Suprapubic skin (tissue), 4 donors: ENCODE results near the gene WDR44. TPM values are rescaled to one million over a fixed set of nuclear protein-coding genes. Genes with fewer than 3 reads are reported as not detected.

Source experiments
- DNase-seq, 2 donors: peaks; one replicate each; pipeline ENCODE4 v3.0.0-alpha.2; 2019; ENCODE audit warnings: low spot score in 2 of 2
- H3K27ac ChIP-seq: fragments of 200-600 bp; sonication (generic); one replicate; pipeline ENCODE4 v1.5.1; 2019
- H3K27me3 ChIP-seq: fragments of 200-600 bp; sonication (generic); one replicate; pipeline ENCODE4 v1.5.1; 2019
- H3K36me3 ChIP-seq: fragments of 200-600 bp; sonication (generic); one replicate; pipeline ENCODE4 v1.5.1; 2019
- H3K4me1 ChIP-seq: fragments of 200-600 bp; sonication (generic); one replicate; pipeline ENCODE4 v1.5.1; 2019
- H3K4me3 ChIP-seq: fragments of 200-600 bp; sonication (generic); one replicate; pipeline ENCODE4 v1.5.1; 2019; ENCODE audit warnings: mild to moderate bottlenecking
- H3K9me3 ChIP-seq: fragments of 200-600 bp; sonication (generic); one replicate; pipeline ENCODE4 v1.5.1; 2019
- CTCF ChIP-seq, 2 donors: fragments of 200-600 bp in 1 of 2; fragments of 450-650 bp in 1 of 2; sonication (generic) in 1 of 2; IDR thresholded peaks; one replicate each; pipeline ENCODE4 v1.5.1; 2016 to 2019; ENCODE audit warnings: antibody characterized with exemption in 2 of 2, mild to moderate bottlenecking in 1 of 2, moderate library complexity in 1 of 2
- EP300 ChIP-seq: sonication (generic); formaldehyde crosslinking; IDR thresholded peaks from one replicate; pipeline ENCODE4 v1.6.1; 2017; ENCODE audit warnings: antibody characterized with exemption
- POLR2A ChIP-seq, 2 donors: fragments of 450-650 bp; IDR thresholded peaks; one replicate each; pipeline ENCODE4 v1.6.1; 2017; ENCODE audit warnings: antibody characterized with exemption in 2 of 2, mild to moderate bottlenecking in 2 of 2, moderate library complexity in 2 of 2
- POLR2AphosphoS5 ChIP-seq, 3 donors: sonication (generic); formaldehyde crosslinking; IDR thresholded peaks; one replicate each; pipeline ENCODE4 v1.6.1; 2017; ENCODE audit warnings: antibody characterized with exemption in 3 of 3
- WGBS: methylation state at CpG from one replicate; pipeline ENCODE4 v1.1.5; 2018; 5-methylcytosine and 5-hydroxymethylcytosine counted together
- total RNA-seq, 4 donors: library from RNA; depleted of rRNA; stranded (reverse); fragments of >200 nt; gene quantifications; one replicate each; pipeline ENCODE4 v1.1.0, GENCODE V29; 2016

WDR44 gene
- total RNA-seq, 4 donors from 2014 or later, result 10.5 to 18.3 (median 11.6) TPM

GRCh38 chrX:118373538-118373937, 27.6 kb downstream of the WDR44 start:
- H3K27me3 ChIP-seq, result no peaks in the 10 kb centered on the region
- WGBS, result 77% methylated on average over 2 of the region's 2 CpGs
- no peaks in the 10 kb centered on the region for H3K4me1 ChIP-seq
- H3K36me3 ChIP-seq, result no peaks in the 10 kb centered on the region
- no peak overlapping the region for H3K27ac ChIP-seq
- no peak overlapping the region for H3K4me3 ChIP-seq
- DNase-seq, result no peak
- TF ChIP-seq CTCF (IDR thresholded peaks at IDR 0.05) (no peak), POLR2AphosphoS5 (IDR thresholded peaks at IDR 0.05) (no peak), EP300 (no peak), POLR2A (IDR thresholded peaks at IDR 0.05) (no peak)
- no peaks in the 10 kb centered on the region for H3K9me3 ChIP-seq

GRCh38 chrX:118383120-118383519, 37.2 kb downstream of the WDR44 start:
- no peaks in the 10 kb centered on the region for H3K4me1 ChIP-seq
- H3K27ac ChIP-seq, result no peak overlapping the region
- no peaks in the 10 kb centered on the region for H3K9me3 ChIP-seq
- no peak for TF ChIP-seq POLR2A (IDR thresholded peaks at IDR 0.05)
- TF ChIP-seq CTCF (IDR thresholded peaks at IDR 0.05), result no peak
- no peak for TF ChIP-seq POLR2AphosphoS5 (IDR thresholded peaks at IDR 0.05)
- TF ChIP-seq EP300, result no peak
- no peaks in the 10 kb centered on the region for H3K36me3 ChIP-seq
- DNase-seq, result no peak
- no peaks in the 10 kb centered on the region for H3K27me3 ChIP-seq
- 54% methylated on average over 3 of the region's 3 CpGs for WGBS
- H3K4me3 ChIP-seq, result no peak overlapping the region

GRCh38 chrX:118392716-118393115, 46.8 kb downstream of the WDR44 start:
- Histone ChIP-seq H3K4me1 (no peaks in the 10 kb centered on the region), H3K36me3 (peaks cover 3% of the 10 kb centered on the region), H3K4me3 (no peak overlapping the region), H3K27ac (no peak overlapping the region), H3K9me3 (no peaks in the 10 kb centered on the region), H3K27me3 (no peaks in the 10 kb centered on the region)
- TF ChIP-seq POLR2A (IDR thresholded peaks at IDR 0.05) (no peak), EP300 (no peak), POLR2AphosphoS5 (IDR thresholded peaks at IDR 0.05) (no peak), CTCF (IDR thresholded peaks at IDR 0.05) (no peak)
- 81% methylated on average over 4 of the region's 4 CpGs for WGBS
- DNase-seq, result no peak

GRCh38 chrX:118396113-118396512, 50.2 kb downstream of the WDR44 start:
- Histone ChIP-seq H3K36me3 (peaks cover 12% of the 10 kb centered on the region), H3K9me3 (no peaks in the 10 kb centered on the region), H3K4me1 (no peaks in the 10 kb centered on the region), H3K4me3 (no peak overlapping the region), H3K27ac (no peak overlapping the region), H3K27me3 (no peaks in the 10 kb centered on the region)
- no peak for DNase-seq
- 73% methylated on average over 1 of the region's 1 CpG for WGBS
- TF ChIP-seq EP300, result no peak
- no peak for TF ChIP-seq POLR2A (IDR thresholded peaks at IDR 0.05)
- TF ChIP-seq POLR2AphosphoS5 (IDR thresholded peaks at IDR 0.05), result no peak
- no peak for TF ChIP-seq CTCF (IDR thresholded peaks at IDR 0.05)

- no peaks in the 10 kb centered on the region for H3K9me3 ChIP-seq
- 85% methylated on average over 6 of the region's 6 CpGs for WGBS
- H3K4me1 ChIP-seq, result no peaks in the 10 kb centered on the region
- TF ChIP-seq POLR2AphosphoS5 (IDR thresholded peaks at IDR 0.05) (no peak), POLR2A (IDR thresholded peaks at IDR 0.05) (no peak), CTCF (IDR thresholded peaks at IDR 0.05) (no peak), EP300 (no peak)
- H3K27ac ChIP-seq, result no peak overlapping the region
- H3K36me3 ChIP-seq, result peaks cover 4% of the 10 kb centered on the region
- H3K27me3 ChIP-seq, result no peaks in the 10 kb centered on the region
- DNase-seq, result no peak
- H3K4me3 ChIP-seq, result no peak overlapping the region
Observed at GRCh38 chrX:118418811-118419251, 72.9 kb downstream of the WDR44 start.
